K562 (cell line): ENCODE measurements around the gene RPS10. TPM values are rescaled to one million over a fixed set of nuclear protein-coding genes. Genes with fewer than 3 reads are reported as not detected.

Experiments used
- ATAC-seq: fragments of 200-7000 bp; cut with Tn5 transposase; 3 replicates; pipeline ENCODE4 v1.9.1; 2020; ENCODE audit warnings: moderate library complexity
- BruUV-seq: library from RNA; stranded (reverse); fragments of 400-500 nt; replicated peaks from 2 replicates; lab custom pipeline; 2021; lab: Mats Ljungman, UMichigan
- CTCF ChIA-PET: fragments of 300-600 bp; formaldehyde crosslinking; extraction: SDS; loops from one replicate; lab custom pipeline; 2021; ENCODE audit warnings: low intra/inter-chr PET ratio; lab: Yijun Ruan, JAX
- POLR2A ChIA-PET: fragments of 300-600, 350-650 bp; sonication (Branson Sonifier 250); formaldehyde crosslinking; extraction: SDS; loops from one replicate; lab custom pipeline; 2021; ENCODE audit warnings: antibody characterized with exemption, inconsistent platforms; lab: Yijun Ruan, JAX
- DNase-seq, 4 experiments: peaks; one replicate each; pipeline versions ENCODE4 v3.0.0 to v3.0.0-alpha.2; 2011 to 2018; ENCODE audit warnings: low spot score in 3 of 4, mixed read lengths in 3 of 4; ENCODE audit errors: extremely low read depth in 1 of 4
- FAIRE-seq: peaks from 2 replicates; lab custom pipeline; 2011; peaks lifted over from hg19 to GRCh38; lab: Jason Lieb, UNC
- H2AFZ ChIP-seq: 2 replicates; pipeline ENCODE4 v1.6.0; 2011; ENCODE audit warnings: low read depth, low read length, control low read depth, inconsistent platforms
- H3K27ac ChIP-seq: fragments of 200-600 bp; 3 replicates; pipeline ENCODE4 v1.8.0; 2011; ENCODE audit warnings: low read depth, mild to moderate bottlenecking, control low read depth, inconsistent platforms, low read length, moderate library complexity, mixed read lengths; ENCODE audit errors: extremely low read depth
- H3K27me3 ChIP-seq, 2 experiments: fragments of 300-600 bp in 1 of 2; 2 replicates in 1 of 2; 3 replicates in 1 of 2; pipeline versions ENCODE4 v1.6.0 to v1.8.0; 2011; ENCODE audit warnings: inconsistent platforms in 2 of 2, low read length in 2 of 2, mild to moderate bottlenecking in 1 of 2, mixed read lengths in 1 of 2, moderate library complexity in 1 of 2; ENCODE audit not compliant: control insufficient read depth in 2 of 2, insufficient read depth in 2 of 2
- H3K36me3 ChIP-seq: fragments of 300-600 bp; 3 replicates; pipeline ENCODE4 v1.8.0; 2011; ENCODE audit warnings: mild to moderate bottlenecking, low read length, inconsistent platforms; ENCODE audit not compliant: control insufficient read depth, insufficient read depth
- H3K4me1 ChIP-seq, 2 experiments: fragments of 200-600 bp in 1 of 2; replicated peaks in 1 of 2; 2 replicates in 1 of 2; 3 replicates in 1 of 2; pipeline versions ENCODE4 v1.5.1 to v1.8.0; 2011; ENCODE audit warnings: inconsistent platforms in 2 of 2, low read length in 2 of 2, mild to moderate bottlenecking in 1 of 2, mixed read lengths in 1 of 2, moderate library complexity in 1 of 2; ENCODE audit not compliant: control insufficient read depth in 2 of 2, insufficient read depth in 2 of 2
- H3K4me2 ChIP-seq: 2 replicates; pipeline ENCODE4 v1.6.1; 2011; ENCODE audit warnings: low read length, control low read depth, inconsistent platforms, mixed read lengths; ENCODE audit not compliant: insufficient read depth
- H3K4me3 ChIP-seq: fragments of 200-600 bp; sonication (generic), shearing (Covaris generic); 2 replicates; pipeline ENCODE4 v1.5.1; 2016; ENCODE audit warnings: control low read depth, inconsistent platforms
- H3K79me2 ChIP-seq: fragments of 200-600 bp; 3 replicates; pipeline ENCODE4 v1.8.0; 2011; ENCODE audit warnings: low read length, inconsistent platforms; ENCODE audit not compliant: control insufficient read depth, insufficient read depth
- H3K9ac ChIP-seq, 2 experiments: 2 replicates each; pipeline versions ENCODE4 v1.6.0 to v1.6.1; 2011; ENCODE audit warnings: low read depth in 2 of 2, low read length in 2 of 2, control low read depth in 1 of 2, inconsistent platforms in 1 of 2, mild to moderate bottlenecking in 1 of 2, mixed read lengths in 1 of 2; ENCODE audit not compliant: insufficient read depth in 1 of 2
- H3K9me1 ChIP-seq: one replicate; pipeline ENCODE4 v1.6.0; 2011; ENCODE audit warnings: inconsistent platforms, mild to moderate bottlenecking, low read length, moderate library complexity; ENCODE audit not compliant: control insufficient read depth, insufficient read depth
- H3K9me3 ChIP-seq: replicated peaks from 2 replicates; pipeline ENCODE4 v1.5.1; 2011; ENCODE audit warnings: low read depth, low read length, inconsistent platforms; ENCODE audit not compliant: control insufficient read depth, insufficient read depth
- H4K20me1 ChIP-seq: replicated peaks from 2 replicates; pipeline ENCODE4 v1.6.1; 2011; ENCODE audit warnings: low read length, inconsistent platforms, mixed read lengths; ENCODE audit not compliant: control insufficient read depth, insufficient read depth
- BCOR ChIP-seq: fragments of 450-650 bp; IDR thresholded peaks from 2 replicates; pipeline ENCODE4 v1.6.1; 2016
- HINFP ChIP-seq: fragments of 450-650 bp; conservative IDR thresholded peaks from 2 replicates; pipeline ENCODE4 v1.6.1; 2016; ENCODE audit warnings: missing genetic modification characterization, low read depth, mild to moderate bottlenecking, control low read depth, missing compliant biosample characterization
- HMGN3 ChIP-seq: IDR thresholded peaks from 2 replicates; pipeline ENCODE4 v1.6.1; 2011; ENCODE audit warnings: borderline replicate concordance, low read depth, mild to moderate bottlenecking, mixed read lengths, low read length; ENCODE audit not compliant: insufficient read length; ENCODE audit errors: extremely low read depth
- IRF9 ChIP-seq: fragments of 450-650 bp; IDR thresholded peaks from 2 replicates; pipeline ENCODE4 v1.6.1; 2016; ENCODE audit warnings: missing biosample characterization, missing genetic modification characterization
- NFIX ChIP-seq: fragments of 250-450 bp; sonication (Bioruptor Pico); IDR thresholded peaks from 2 replicates; pipeline ENCODE4 v1.4.0; 2020; ENCODE audit warnings: low read depth, mild to moderate bottlenecking, moderate library complexity
- NR4A1 ChIP-seq, 2 experiments: fragments of 250-450 bp in 1 of 2; fragments of 450-650 bp in 1 of 2; sonication (Bioruptor Pico) in 1 of 2; IDR thresholded peaks; 2 replicates each; pipeline versions ENCODE4 v1.4.0 to v1.6.1; 2016 to 2020; ENCODE audit warnings: mild to moderate bottlenecking in 2 of 2, missing compliant biosample characterization in 1 of 2, missing genetic modification characterization in 1 of 2, moderate library complexity in 1 of 2
- POU5F1 ChIP-seq: fragments of 150-350 bp; IDR thresholded peaks from 2 replicates; pipeline ENCODE4 v1.6.1; 2014; ENCODE audit warnings: borderline replicate concordance, low read length, low read depth, mild to moderate bottlenecking; ENCODE audit not compliant: partially characterized antibody
- SMAD4 ChIP-seq: fragments of 250-450 bp; sonication (Bioruptor Pico); conservative IDR thresholded peaks from 2 replicates; pipeline ENCODE4 v1.8.0; 2021; ENCODE audit warnings: inconsistent platforms, mild to moderate bottlenecking, moderate library complexity
- TCF7 ChIP-seq: sonication (generic); IDR thresholded peaks from 2 replicates; pipeline ENCODE4 v1.6.1; 2016; ENCODE audit warnings: antibody characterized with exemption, borderline replicate concordance
- YBX1 ChIP-seq: fragments of 450-650 bp; IDR thresholded peaks from 2 replicates; pipeline ENCODE4 v1.7.1; 2016; ENCODE audit warnings: mild to moderate bottlenecking
- ZNF133 ChIP-seq: fragments of 250-450 bp; sonication (Bioruptor Pico); IDR thresholded peaks from 2 replicates; pipeline ENCODE4 v1.4.0; 2020; ENCODE audit warnings: mild to moderate bottlenecking
- ZNF232 ChIP-seq: sonication (generic); formaldehyde crosslinking; IDR thresholded peaks from 2 replicates; pipeline ENCODE4 v1.8.0; 2022; ENCODE audit warnings: mild to moderate bottlenecking, missing genetic modification reagents
- ZNF239 ChIP-seq: fragments of 250-450 bp; sonication (Bioruptor Pico); IDR thresholded peaks from 2 replicates; pipeline ENCODE4 v1.4.0; 2020; ENCODE audit warnings: mild to moderate bottlenecking
- ZNF253 ChIP-seq: fragments of 250-450 bp; sonication (Bioruptor Pico); conservative IDR thresholded peaks from 2 replicates; pipeline ENCODE4 v1.6.1; 2021; ENCODE audit warnings: mild to moderate bottlenecking
- WGBS: fragments of 100-300 bp; shearing (Covaris generic); methylation state at CpG from one replicate; pipeline ENCODE4 v1.1.6; 2016; ENCODE audit warnings: low coverage, mixed read lengths; ENCODE audit not compliant: insufficient coverage; ENCODE audit errors: missing lambda C conversion rate; 5-methylcytosine and 5-hydroxymethylcytosine counted together
- in situ Hi-C: fragments of 300-500 bp; cut with MboI; formaldehyde crosslinking; loops from 4 replicates; pipeline ENCODE4 v1.15.0; 2018; ENCODE audit warnings: inconsistent platforms, mixed read lengths
- intact Hi-C: fragments of 100-400 bp; cut with micrococcal nuclease; formaldehyde crosslinking; loops from 2 replicates; pipeline ENCODE4 v1.14.2; 2022
- polyA plus RNA-seq, 8 experiments: library from polyadenylated mRNA; depleted of rRNA in 4 of 8; stranded (reverse) in 5 of 8; unstranded in 3 of 8; fragments of >200 nt; fragmentation: Nextera tagmentation in 2 of 8; fragmentation: Illumina TruSeq in 1 of 8; extraction: Ambion mirVana in 2 of 8; extraction: Trizol in 1 of 8; gene quantifications; 2 replicates each; pipeline versions ENCODE4 v1.2.1 to v1.2.3, GENCODE V29; 2011 to 2014; ENCODE audit warnings: inconsistent platforms in 1 of 8, missing spikeins in 1 of 8
- total RNA-seq, 7 experiments: library from RNA; depleted of rRNA in 6 of 7; stranded (reverse); fragments of >200 nt in 6 of 7; fragmentation: Illumina TruSeq in 2 of 7; extraction: Trizol in 2 of 7; gene quantifications; 2 replicates each; pipeline versions ENCODE4 v1.2.1 to v1.2.3, GENCODE V29; 2011 to 2021; ENCODE audit warnings: low replicate concordance in 1 of 7
- TF ChIP-seq, protein P1 (sequence below), 2 experiments: fragments of 250-450 bp in 1 of 2; fragments of 450-650 bp in 1 of 2; sonication (Bioruptor Pico) in 1 of 2; IDR thresholded peaks; 2 replicates each; pipeline versions ENCODE4 v1.6.1 to v1.8.0; 2016 to 2021; ENCODE audit warnings: mild to moderate bottlenecking in 2 of 2, moderate library complexity in 2 of 2, missing compliant biosample characterization in 1 of 2, missing genetic modification characterization in 1 of 2

The RPS10 gene
- total and polyA plus RNA-seq, 9 of the 15 experiments (the other 6 are each of a cell fraction or from before 2014, with no cell fraction given) = 2,680 to 5,251 (median 3,876) TPM

DNA sequence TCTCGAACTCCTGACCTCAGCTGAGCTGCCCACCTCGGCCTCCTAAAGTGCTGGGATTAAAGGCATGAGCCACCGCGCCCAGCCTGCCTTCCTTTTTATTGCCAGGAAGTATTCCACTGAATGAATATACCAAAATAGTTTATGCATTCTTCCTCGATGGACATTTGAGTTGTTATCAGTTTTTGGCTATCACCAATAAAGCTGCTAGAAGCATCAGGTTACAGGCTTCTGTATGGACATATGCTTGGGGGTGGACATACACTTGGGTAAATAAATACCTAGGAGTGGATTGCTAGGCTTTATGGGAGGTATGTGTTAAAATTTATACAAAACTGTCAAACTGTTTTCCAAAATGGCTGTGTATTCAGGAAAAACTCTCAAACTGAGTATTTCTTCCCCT, 10.0 kb upstream of the RPS10 start:
- Histone ChIP-seq H3K36me3 (no peaks in the 10 kb centered on the region), H3K79me2 (no peaks in the 10 kb centered on the region), H3K4me3 (no peak overlapping the region), H3K9me1 (no peaks in the 10 kb centered on the region), H3K27me3 (no peaks in the 10 kb centered on the region), H2AFZ (no peak overlapping the region), H3K4me2 (no peak overlapping the region), H3K9me3 (peaks cover 3% of the 10 kb centered on the region; the same call in 1 of the 2 replicates), H3K4me1 (no peaks in the 10 kb centered on the region), H4K20me1 (no peaks in the 10 kb centered on the region), H3K9ac (no peak overlapping the region), H3K27ac (no peak overlapping the region)
- in situ Hi-C loops = no loop called here
- intact Hi-C loops = no loop called here
- DNase-seq = no peak
- BruUV-seq = no TSS peak
- ChIA-PET POLR2A (interaction anchor here (1.3 to 3.2 kb wide), 2 partner anchors 10 to 18 kb away, joined by 3 to 15 read pairs; partner anchors contain the start of gene RPS10), CTCF (no interaction called here)
- no peak for FAIRE-seq
- ATAC-seq = no peak
- 38% methylated on average over 5 of the region's 5 CpGs for WGBS
- TF ChIP-seq NFIX (CRISPR knock-in tag) = no peak
- TF ChIP-seq, protein P1, sequence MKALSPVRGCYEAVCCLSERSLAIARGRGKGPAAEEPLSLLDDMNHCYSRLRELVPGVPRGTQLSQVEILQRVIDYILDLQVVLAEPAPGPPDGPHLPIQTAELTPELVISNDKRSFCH (CRISPR knock-in tag; IDR thresholded peaks at IDR 0.05) = no peak
- TF ChIP-seq, protein P1 (tag; IDR thresholded peaks at IDR 0.05) = no peak
- TF ChIP-seq ZNF253 = no peak
- no peak for TF ChIP-seq BCOR
- TF ChIP-seq TCF7 = no peak
- no peak for TF ChIP-seq POU5F1
- no peak for TF ChIP-seq ZNF239
- TF ChIP-seq HMGN3 = no peak
- no peak for TF ChIP-seq IRF9 (tag)
- TF ChIP-seq YBX1 = no peak
- no peak for TF ChIP-seq HINFP (tag)
- no peak for TF ChIP-seq NR4A1 (CRISPR knock-in tag; IDR thresholded peaks at IDR 0.05)
- no peak for TF ChIP-seq NR4A1 (tag; IDR thresholded peaks at IDR 0.05)
- TF ChIP-seq ZNF133 = no peak
- no peak for TF ChIP-seq SMAD4 (CRISPR knock-in tag)
- TF ChIP-seq ZNF232 (CRISPR knock-in tag) = no peak
